GM12873 (cell line): Measurements from ENCODE around the gene PEF1.

Source experiments
- TF ChIP-seq, protein P1 (sequence below): IDR thresholded peaks from 2 replicates; pipeline ENCODE4 v1.5.1; 2012; ENCODE audit warnings: low read depth, mild to moderate bottlenecking, moderate library complexity, low read length, control low read depth; ENCODE audit not compliant: insufficient read depth; ENCODE audit errors: missing control alignments

Gene PEF1

GRCh38 chr1:31584869-31585735 lies 59.6 kb downstream of the PEF1 start:
- TF ChIP-seq, protein P1, sequence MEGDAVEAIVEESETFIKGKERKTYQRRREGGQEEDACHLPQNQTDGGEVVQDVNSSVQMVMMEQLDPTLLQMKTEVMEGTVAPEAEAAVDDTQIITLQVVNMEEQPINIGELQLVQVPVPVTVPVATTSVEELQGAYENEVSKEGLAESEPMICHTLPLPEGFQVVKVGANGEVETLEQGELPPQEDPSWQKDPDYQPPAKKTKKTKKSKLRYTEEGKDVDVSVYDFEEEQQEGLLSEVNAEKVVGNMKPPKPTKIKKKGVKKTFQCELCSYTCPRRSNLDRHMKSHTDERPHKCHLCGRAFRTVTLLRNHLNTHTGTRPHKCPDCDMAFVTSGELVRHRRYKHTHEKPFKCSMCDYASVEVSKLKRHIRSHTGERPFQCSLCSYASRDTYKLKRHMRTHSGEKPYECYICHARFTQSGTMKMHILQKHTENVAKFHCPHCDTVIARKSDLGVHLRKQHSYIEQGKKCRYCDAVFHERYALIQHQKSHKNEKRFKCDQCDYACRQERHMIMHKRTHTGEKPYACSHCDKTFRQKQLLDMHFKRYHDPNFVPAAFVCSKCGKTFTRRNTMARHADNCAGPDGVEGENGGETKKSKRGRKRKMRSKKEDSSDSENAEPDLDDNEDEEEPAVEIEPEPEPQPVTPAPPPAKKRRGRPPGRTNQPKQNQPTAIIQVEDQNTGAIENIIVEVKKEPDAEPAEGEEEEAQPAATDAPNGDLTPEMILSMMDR: no peak

DNA sequence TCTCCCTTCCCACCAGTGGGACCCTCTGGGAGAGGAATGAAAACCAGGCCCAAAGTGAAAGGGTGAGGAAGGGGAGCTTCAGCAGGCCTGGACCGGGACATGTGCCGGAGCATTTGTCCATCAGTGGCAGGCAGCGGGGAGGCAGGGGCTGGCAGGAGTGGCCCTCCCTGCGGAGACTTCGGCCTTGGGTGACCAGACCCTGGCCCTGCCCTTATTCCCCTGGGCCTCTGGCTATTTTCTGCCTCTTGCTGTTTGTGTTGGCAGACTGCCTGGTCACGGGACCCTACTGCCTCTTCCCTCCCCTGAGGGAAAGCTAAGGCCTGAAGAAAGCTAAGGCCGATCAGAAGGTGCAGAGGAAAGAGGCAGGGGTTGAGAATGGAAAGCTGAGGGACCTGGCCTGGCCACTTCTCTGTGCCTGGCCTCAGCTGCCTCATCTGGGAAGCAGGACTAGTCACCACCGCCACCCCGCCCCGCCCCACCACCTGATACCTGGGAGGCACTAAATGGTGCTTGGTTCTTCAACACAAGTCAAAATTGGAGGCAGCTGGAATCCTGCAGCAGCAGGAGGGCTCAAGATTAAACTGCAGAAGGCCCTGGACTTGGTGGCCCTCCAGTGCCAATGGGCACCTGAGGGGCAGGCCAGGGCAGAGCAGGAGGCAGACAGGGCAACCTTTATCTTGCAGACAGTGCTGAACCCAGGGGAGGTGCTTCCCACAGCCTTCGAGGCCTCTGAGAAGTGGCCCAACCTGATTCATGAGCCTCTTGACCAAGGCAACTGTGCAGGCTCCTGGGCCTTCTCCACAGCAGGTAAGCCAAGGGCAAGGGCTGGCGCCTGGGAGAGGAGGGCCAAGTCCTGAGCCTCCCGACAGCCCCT lies 60.4 kb downstream of the PEF1 start:
- TF ChIP-seq, protein P1: no peak

GRCh38 chr1:31583082-31583994 lies 61.3 kb downstream of the PEF1 start:
- TF ChIP-seq, protein P1: no peak

GRCh38 chr1:31581821-31582810 lies 62.6 kb downstream of the PEF1 start:
- TF ChIP-seq, protein P1: no peak

DNA sequence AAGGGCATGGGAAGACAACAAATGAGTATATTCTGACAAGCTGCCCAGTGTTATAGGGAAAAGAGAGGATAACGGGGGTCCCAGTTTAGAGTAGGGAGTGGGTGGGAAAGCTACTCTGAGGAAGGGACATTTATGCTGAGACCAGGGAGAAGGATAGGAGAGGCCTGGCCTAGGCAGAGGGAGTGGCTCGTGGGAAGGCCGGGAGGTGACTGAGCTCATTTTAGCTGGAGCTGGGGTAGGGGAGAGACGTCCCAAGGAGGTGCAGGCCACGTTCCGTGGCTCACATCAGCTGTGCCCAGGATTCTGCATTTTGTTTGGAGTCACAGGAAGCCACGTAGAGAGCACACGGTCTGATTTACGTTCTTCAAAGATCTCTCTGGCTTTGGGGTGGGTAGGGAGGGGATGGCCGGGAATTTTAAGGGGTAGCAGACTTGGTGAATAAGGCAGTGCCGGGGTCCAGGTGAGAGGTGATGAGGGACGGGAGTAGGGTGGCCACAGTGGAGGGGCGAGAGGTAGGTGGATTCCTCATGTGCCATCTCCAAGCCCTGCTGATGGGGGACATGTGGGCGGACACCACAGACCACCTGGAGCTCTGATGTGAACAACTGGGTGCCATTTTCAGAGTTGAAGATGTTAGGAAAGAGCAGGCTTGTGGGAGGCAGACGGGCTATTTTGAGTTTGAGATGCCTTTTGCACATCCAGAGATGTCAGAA lies 63.6 kb downstream of the PEF1 start:
- TF ChIP-seq, protein P1: no peak

DNA sequence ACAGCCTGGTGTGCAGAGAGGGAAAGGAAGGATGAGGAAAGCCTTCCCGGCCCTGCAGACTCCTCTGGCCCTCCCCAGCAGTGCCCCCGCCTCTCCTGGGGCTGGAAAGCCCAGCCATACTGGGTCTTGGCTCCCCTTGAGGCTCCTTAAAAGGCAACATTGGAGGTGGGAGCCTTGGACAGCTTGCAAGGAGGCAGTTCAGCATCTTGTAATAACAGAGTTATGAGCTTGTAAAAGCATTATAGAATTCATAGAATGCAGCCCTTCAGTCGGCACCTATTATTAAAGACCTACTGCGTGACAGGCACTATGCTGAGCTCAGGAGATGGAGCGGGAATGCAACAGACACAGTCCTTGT lies 64.2 kb downstream of the PEF1 start:
- TF ChIP-seq, protein P1: no peak
